Testis (tissue), 2 donors: ENCODE data around the gene MAN2A2.

Experiments used
- CTCF ChIP-seq, 3 experiments: fragments of 450-650 bp in 2 of 3; fragments of 200-600 bp in 1 of 3; sonication (generic) in 1 of 3; IDR thresholded peaks; one replicate each; pipeline ENCODE4 v1.5.1; 2016 to 2019; ENCODE audit warnings: antibody characterized with exemption in 3 of 3, mild to moderate bottlenecking in 2 of 3, moderate library complexity in 1 of 3
- POLR2A ChIP-seq: fragments of 450-650 bp; IDR thresholded peaks from one replicate; pipeline ENCODE4 v1.6.1; 2017; ENCODE audit warnings: antibody characterized with exemption, mild to moderate bottlenecking, moderate library complexity

GRCh38 chr15:90873998-90874605, 29.0 kb upstream of the MAN2A2 start:
- TF ChIP-seq CTCF (IDR thresholded peaks at IDR 0.05) (no peak), POLR2A (no peak)
